NCI-H1930 (cell line): Measurements from ENCODE around the gene METTL16.
"Not testable (repeated sequence)": the region's sequence is repeated elsewhere in the genome, so short reads cannot be mapped to it uniquely, and the experiment has no call there.

Experiments used
- DNase-seq, 2 experiments: peaks; one replicate each; lab custom pipeline; 2025; lab: John Stamatoyannopoulos, UW

Gene METTL16, protein sequence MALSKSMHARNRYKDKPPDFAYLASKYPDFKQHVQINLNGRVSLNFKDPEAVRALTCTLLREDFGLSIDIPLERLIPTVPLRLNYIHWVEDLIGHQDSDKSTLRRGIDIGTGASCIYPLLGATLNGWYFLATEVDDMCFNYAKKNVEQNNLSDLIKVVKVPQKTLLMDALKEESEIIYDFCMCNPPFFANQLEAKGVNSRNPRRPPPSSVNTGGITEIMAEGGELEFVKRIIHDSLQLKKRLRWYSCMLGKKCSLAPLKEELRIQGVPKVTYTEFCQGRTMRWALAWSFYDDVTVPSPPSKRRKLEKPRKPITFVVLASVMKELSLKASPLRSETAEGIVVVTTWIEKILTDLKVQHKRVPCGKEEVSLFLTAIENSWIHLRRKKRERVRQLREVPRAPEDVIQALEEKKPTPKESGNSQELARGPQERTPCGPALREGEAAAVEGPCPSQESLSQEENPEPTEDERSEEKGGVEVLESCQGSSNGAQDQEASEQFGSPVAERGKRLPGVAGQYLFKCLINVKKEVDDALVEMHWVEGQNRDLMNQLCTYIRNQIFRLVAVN

DNA sequence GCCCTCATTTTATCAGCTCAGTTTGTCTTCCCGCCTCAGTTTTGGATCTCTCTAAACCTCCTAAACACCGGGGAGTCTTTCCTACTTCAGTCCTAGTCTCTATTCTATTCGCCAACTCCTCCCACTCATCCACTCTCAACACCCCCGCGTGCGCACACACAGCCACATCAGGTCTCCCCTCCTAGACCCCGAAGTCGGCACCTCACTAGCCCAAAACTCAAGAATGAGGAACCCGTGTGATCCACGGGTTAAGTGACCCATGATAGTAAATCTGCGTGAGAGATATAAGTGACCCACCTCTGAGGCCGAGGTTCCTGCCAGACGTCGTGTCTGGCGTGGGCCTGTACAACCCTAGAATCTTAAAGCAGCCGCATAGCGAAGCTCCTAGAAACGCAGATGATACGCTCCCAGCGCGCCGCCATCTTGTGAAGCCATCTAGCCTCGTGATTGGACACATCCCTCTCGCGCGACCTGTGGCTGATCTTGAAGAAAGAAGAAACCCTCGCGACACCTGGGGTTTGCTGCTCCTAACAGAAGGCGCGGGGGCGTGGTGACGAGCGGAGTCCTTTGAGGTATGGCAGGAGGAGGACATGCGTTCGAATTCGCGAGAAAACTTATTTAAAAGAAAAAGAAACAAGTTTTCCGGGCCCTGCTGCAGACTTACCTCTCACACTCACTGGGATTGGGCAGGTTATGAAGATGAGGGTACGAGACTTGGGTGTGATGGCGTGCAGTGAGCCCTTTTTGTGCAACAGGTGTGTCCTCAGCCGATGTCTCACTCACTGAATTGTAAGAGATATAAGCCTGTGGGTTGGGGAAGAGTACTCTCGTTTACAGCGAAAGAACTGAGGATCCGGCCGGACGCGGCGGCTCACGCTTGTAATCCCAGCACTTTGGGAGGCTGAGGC lies at the start of gene METTL16:
Gene METTL16 (minus strand): TSS at position 427 of the 908 bp plus-strand sequence. CDS start 9,557 bp downstream, outside the sequence.
- peak; percentile 98 for DNase-seq

DNA sequence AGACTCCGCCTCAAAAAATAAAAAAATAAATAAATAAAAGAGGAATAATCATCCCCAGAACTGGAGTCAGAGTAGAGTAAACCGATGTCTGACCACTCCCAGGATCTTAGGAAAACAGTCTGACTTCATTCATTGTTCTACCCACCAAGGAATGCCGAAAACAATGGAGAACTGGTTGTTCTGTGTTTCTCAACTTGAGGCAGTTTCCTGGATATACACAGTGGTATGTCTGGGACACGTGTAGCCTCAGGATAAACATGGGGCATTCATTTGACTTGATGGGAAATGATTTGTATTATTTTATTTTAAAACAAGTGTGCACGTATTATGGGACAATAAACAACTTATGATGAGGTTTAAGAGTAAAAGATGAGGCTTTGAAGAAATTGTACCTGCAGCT lies 49.0 kb upstream of the METTL16 start:
- DNase-seq, result no peak

DNA sequence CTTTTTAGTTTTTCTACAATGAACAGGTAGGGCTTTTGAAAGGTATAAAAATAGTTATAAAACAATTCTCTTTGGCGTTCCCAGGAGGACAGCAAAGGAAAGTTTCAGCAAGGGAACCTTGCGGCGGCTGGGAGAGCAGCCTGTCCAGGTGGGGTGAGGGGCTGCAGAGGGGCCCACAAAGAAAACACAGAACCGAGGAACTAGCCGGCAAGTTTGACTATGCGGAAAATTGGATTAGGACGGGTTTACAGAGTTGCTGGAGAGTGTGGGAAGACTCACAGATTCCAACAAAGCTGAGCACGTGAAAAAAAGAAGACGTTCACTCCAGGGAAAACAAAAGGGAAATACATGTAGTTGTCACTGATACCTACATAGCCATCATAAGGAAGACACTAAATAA lies 40.2 kb upstream of the METTL16 start:
- DNase-seq, result no peak

DNA sequence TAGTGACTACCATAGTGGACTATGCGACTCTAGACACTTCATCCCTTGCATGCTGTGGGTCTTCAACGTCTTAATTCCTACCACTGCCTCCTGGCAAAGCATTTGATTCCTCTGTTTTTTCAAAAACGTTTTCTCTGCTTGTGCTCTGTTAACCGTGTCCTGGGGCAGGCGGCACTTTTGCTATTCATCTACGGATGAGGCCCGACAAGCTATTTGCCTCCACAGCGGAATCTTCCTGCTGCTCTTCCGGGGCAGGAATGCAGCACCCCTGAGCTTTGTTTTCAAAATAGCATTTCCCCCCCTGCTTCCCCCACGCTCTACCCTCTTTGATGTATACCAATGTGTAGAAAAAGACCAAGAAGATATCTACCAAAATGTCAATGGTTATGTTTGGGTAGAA lies 39.8 kb upstream of the METTL16 start:
- DNase-seq, result no peak

DNA sequence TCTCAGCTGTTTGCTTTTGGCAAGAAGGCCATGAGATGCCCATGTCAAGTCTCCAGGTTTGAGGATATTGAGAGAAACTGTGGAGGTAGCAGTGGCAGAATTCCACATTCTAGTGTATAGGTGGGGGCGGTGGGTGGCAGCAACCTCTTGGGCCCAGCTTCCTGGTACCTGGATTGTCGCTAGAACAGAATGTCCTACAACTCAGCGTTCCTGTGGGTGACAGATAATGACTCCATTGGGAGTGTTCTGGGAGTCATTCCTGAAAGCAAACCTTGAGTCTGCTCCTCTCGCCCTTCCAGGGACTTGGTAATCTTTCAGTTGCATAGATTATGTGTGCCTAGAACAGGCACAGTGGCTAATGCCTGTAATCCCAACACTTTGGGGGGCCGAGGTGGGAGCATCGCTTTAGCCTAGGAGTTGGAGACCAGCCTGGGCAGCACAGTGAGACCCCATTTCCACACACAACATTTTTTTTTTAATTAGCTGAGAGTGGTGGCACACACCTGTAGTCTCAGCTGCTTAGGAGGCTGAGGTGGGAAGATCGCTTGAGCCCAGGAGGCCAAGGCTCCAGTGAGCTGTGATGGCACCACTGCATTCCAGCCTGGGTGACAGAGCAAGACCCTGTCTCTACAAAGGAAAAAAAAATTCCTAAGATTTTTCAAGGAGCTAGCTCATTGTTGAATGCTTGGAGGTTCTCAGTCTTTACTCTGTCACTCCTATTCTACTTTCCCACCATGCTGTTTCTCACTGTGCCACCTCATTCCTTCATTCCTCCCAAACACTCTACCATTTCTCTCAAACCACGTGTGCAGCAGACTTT lies 37.9 kb upstream of the METTL16 start:
- DNase-seq, result no peak

DNA sequence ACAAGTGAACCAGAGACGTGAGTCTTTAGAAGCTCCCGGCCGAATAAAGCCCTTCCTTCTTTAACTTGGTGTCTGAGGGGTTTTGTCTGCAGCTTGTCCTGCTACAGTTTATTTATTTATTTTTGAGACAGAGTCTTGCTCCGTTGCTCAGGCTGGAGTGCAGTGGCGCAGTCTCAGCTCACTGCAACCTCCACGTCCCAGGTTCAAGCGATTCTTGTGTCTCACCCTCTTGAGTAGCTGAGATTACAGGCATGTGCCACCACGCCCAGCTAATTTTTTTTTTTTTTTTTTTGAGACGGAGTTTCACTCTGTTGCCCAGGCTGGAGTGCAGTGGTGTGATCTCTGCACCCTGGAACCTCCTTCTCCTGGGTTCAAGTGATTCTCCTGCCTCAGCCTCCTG lies 36.3 kb upstream of the METTL16 start:
- not testable (repeated sequence) for DNase-seq

DNA sequence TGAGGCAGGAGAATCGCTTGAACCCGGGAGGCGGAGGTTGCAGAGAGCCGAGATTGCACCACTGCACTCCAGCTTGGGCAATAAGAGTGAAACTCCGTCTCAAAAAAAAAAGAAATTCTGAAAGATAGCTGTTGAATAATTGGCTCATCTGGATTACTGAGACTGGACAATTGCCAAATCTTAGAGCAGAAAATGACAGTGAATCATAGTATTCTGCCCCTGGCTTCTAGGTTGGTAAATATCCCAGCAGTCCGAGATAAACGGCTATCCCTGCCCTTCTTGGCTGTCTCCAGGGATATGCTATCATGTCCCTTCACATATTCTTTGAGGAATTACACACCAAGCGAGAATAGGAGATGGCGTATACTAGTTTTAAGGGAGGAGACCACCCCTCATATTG lies 35.5 kb upstream of the METTL16 start:
- DNase-seq, result no peak

DNA sequence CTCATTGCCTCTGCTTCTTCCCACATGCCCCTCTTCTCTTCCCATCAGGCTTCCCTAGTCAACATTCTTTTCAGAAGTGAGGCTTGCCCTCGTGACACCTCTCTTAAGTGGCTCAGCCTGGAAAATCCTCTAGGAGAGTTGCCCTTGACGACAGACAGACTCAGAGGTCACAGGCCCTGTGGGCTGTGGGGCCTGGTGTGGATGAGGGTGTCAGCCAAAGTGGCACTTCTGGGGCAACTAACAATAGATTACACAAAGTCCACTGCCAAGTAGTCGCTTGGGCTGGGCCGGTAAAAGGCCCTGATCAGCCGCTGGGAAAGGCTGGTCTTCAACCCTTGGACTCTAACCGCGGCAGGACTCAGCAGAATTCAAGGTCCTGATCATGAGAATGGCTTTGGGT lies 33.7 kb upstream of the METTL16 start:
- DNase-seq, result no peak

DNA sequence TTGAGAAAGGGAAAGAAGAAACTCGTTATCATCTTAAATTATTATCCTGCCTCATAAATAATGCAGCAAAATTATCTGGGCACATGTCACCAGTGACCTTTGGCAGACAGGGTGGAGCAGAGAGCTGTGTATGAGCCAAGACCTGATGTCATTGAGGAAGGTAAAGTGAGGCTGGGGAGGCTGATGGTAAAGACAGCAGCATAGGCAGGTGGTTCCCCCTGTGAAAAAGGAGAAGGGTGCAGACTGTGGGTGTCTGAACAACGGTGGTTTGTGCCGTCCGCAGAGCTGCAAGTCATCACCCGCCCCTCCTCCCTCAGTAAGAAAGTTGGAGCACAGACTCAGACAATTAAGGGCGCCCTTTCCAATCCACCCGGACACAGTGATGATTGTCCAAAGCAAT lies 30.8 kb upstream of the METTL16 start:
- no peak for DNase-seq

DNA sequence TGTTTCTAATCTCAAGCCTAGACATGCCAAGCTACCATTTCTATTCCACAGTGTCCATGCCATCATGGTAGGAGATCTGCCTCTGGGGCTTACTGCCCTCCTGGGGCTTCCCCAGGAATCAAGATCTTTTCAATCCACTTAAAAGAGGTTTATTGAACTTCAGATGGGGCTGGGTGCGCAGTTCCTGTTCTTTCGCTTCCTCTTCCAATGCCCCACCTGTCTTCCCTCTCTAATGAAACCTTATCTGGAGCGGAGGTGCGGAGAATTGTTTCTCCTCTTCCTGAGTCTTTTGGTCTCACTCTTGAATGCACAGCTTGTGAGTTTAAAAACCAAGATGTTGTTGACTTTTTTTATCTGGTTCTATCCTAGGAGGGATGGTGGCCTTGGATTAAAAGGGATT lies 30.4 kb upstream of the METTL16 start:
- DNase-seq, result no peak

DNA sequence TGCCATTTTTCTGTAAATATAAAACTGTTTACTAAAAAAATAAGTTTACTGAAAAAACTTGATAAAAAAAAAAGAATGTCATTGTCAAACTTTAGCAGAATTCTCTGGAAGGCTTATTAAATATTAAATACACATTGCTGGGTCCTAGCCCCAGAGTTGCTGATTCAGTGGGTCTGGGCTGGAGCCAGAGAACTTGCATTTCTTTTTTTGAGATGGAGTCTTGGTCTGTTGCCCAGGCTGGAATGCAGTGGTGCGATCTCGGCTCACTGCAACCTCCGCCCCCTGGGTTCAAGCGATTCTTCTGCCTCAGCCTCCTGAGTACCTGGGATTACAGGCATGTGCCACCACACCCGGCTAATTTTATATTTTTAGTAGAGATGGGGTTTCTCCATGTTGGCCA lies 25.9 kb upstream of the METTL16 start:
- DNase-seq, result not testable (repeated sequence)

DNA sequence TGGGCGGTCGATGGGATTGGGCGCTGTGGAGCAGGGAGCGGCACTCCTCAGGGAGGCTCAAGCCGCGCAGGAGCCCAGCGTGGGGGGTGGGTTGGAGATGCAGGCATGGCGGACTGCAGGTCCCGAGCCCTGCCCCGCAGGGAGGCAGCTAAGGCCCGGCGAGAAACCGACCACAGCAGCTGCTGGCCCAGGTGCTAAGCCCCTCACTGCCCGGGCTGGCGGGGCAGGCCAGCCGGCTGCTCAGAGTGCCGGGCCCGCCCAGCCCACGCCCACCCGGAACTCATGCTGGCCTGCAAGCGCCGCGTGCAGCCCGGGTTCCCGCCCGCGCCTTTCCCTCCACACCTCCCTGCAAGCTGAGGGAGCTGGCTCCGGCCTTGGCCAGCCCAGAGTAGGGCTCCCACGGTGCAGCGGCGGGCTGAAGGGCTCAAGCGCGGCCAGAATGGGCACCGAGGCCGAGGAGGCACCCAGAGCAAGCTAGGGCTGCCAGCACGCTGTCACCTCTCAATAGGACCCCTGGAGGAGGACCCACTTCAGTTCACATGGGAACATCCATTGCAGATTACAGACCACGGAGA lies 20.5 kb upstream of the METTL16 start:
- DNase-seq, result no peak

DNA sequence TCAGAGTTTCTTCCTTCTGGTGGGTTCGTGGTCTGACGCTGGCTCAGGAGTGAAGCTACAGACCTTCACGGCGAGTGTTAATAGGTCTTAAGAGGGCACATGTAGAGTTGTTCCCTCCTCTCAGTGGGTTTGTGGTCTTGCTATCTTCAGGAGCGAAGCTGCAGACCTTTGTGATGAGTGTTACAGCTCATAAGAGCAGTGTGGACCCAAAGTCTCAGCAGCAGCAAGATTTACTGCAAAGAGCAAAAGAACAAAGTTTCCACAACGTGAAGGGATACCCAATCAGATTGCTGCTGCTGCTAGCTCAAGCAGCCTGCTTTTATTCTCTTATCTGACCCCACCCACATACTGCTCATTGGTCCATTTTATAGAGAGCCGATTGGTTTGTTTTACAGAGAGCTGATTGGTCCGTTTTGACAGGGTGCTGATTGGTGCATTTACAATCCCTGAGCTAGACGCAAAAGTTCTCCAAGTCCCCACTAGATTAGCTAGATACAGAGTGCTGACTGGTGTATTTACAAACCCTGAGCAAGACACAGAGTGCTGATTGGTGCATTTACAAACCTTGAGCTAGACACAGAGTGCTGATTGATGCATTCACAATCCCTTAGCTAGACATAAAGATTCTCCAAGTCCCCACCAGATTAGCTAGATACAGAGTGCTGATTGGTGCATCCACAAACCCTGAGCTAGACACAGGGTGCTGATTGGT lies 19.7 kb upstream of the METTL16 start:
- not testable (repeated sequence) for DNase-seq

DNA sequence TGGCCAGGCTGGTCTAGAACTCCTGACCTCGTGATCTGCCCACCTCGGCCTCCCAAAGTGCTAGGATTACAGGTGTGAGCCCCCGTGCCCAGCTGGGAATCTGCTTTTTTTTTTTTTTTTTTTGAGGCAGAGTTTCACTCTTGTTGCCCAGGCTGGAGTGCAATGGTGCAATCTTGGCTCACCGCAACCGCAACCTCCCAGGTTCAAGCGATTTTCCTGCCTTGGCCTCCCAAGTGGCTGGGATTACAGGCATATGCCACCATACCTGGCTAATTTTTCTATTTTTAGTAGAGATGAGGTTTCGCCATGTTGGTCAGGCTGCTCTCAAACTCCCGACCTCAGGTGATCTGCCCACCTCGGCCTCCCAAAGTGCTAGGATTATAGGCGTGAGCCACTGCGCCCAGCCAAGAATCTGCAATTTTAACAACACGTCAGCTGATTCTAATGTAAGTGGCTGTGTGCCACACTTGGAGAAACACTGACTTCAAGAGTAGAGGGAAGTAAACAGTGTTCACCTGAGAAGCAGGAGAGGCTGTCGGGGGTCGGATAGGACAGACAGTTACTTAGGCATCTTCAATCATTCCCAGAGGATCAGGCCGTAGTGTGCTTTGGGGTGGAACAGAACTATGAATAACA lies 10.2 kb upstream of the METTL16 start:
- DNase-seq, result not testable (repeated sequence)

DNA sequence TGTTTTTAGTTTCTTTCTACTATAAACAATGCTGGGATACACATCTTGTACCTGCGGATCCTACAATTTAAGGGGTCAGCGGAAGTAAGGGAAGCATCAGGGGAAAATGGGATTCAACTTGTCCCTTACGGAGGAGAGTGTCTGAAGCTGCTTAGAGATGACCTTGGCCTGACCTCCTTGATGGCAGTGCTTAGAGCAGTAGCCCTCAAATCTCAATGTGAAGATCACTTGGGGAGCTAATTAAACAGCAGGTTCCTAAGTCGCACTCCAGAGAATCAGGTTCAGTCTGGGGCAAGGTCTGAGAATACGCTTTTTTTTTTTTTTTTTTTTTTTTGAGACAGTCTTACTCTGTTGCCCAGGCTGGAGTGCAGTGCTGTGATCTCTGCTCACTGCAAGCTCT lies 9.6 kb upstream of the METTL16 start:
- no peak for DNase-seq

DNA sequence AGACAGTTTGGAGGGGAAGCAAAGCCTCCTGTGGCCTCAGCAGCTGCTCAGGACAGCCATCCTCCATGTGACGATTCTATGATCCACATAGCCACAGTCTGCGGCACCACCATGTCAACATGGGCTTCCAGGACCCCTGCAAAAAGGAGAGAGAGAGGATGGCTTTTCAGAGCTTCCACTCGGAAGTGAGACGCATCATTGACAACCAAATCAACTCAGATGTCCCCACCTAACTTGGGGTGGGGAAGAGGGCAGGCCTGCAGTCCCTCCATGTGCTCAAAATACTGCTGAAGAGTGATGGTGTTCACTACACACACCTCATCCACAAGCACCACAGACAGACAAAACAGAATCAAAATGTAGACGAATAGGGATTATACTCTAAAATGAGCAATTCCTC lies 5.9 kb upstream of the METTL16 start:
- no peak for DNase-seq

DNA sequence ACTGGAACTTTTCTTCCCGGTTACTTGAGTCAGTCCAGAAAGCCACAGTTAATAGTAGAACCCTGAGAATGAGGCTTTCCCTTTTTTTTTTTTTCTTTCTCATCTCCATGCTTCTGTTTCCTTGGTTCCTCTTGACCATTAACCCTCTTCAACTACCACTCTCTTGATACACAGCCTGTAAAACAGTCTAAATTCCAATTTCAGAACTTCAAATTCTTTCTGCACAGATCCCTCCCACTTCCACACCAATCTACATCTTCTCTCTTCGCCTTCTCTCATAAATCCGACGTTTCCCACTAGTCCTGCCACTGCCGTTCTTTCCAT lies 588 bp downstream of the METTL16 start:
- no peak for DNase-seq

DNA sequence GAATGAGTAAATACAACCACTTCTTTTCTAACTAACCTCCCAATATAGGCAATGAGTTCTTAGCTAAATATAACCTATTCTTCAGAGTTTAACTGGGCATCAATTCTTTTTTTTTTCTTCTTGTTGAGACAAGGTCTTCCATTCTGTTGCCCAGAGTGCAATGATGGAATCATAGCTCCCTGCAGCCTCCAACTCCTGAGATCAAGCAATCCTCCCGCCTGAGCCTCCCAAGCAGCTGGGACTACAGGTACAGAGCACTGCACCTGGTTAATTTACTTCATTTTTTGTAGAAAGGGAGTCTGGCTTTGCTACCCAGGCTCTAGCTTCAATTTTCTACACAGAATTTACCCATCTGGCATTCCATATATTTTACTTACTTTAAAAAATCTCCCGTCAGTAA lies 1.1 kb downstream of the METTL16 start:
- DNase-seq, result no peak

DNA sequence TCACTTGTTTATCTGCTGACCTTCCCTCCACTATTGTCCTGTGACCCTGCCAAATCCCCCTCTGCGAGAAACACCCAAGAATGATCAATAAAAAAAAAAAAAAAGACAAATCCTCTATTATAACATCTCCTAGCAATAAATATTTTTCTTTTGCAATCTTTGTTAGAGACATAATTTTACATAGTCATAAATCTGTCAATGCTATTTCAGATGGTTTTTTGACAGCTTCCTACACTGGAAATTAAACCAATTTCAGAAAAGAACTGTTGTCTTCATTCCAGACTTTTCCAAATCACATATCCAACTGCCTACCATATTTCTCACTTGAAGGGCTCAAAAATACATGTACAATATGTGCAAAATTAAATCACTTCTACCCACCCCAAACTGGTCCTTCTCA lies 3.7 kb downstream of the METTL16 start:
- no peak for DNase-seq

DNA sequence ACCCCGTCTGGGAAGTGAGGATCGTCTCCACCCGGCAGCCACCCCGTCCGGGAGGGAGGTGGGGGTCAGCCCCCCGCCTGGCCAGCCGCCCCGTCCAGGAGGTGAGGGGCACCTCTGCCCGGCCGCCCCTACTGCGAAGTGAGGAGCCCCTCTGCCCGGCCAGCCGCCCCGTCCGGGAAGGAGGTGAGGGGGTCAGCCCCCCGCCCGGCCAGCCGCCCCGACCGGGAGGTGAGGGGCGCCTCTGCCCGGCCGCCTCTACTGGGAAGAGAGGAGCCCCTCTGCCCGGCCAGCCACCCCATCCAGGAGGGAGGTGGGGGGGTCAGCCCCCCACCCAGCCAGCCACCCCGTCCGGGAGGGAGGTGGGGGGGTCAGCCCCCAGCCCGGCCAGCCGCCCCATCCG lies 4.7 kb downstream of the METTL16 start:
- not testable (repeated sequence) for DNase-seq

DNA sequence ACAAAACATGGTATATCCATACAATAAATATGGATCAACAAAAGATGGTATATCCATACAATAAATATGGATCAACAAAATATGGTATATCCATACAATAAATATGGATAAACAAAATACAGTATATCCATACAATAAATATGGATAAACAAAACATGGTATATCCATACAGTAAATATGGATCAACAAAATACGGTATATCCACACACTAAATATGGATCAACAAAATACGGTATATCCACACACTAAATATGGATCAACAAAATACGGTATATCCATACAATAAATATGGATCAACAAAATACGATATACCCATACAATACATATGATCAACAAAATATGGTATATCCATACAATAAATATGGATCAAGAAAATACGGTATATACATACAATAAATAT lies 8.1 kb downstream of the METTL16 start:
- no peak for DNase-seq
